HK-2 (cell line): ENCODE results near the gene SERTAD3.
A peak's percentile ranks its signal among the peaks of the same experiment; 100 is the strongest.
"Not testable (repeated sequence)": the region's sequence is repeated elsewhere in the genome, so short reads cannot be mapped to it uniquely, and the experiment has no call there.

Experiments used
- DNase-seq: peaks from one replicate; pipeline ENCODE4 v3.0.0-alpha.2; 2018; ENCODE audit not compliant: unreplicated experiment

The SERTAD3 gene

DNA sequence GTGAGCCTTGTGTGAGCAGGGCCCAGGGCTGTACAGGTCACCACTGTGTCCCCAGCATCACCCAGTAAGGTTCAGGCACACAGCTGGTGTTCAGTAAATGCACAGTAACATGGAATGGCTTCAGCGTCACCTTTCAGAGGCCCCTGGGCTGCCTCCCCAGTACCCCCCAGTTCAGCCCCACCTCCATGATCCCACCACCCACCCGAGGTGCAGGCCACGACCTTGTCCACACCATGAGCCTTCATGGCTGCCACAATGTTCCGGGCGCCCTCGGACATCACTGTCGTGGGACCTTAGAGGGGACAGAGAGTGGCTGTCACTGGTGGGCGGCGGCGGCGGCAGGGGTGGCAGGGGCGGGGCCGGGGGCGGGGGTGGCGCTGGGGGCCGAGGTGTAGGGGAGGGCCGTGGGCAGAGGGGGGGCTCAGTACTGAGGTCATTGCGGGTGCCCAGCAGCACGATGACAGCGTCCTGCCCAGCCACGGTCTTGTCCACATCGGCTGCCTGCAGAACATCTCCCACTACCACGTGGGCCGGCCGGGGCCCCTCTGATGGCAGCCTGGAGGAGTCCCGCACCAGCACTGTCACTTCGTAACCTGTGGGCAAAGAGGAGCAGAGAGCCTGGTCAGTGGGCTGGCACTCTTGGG lies 13.9 kb upstream of the SERTAD3 start:
- DNase-seq: no peak

DNA sequence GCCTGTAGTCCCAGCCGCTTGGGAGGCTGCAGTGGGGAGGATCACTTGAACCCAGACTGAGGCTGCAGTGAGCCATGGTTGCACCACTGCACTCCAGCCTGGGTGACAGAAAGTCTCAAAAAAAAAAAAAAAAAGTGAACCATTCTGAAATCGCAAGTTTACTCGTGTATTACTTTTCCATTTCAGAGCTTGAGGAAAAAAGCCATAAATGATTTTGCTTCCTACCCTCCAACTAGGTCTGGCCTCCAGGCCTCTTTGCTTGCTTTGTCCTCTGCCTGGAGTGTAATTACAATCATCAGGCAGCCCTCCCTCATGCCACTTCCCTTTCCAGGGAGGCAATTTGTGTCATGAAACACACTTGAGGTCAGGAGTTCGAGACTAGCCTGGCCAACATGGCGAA lies 12.9 kb upstream of the SERTAD3 start:
- DNase-seq: no peak

DNA sequence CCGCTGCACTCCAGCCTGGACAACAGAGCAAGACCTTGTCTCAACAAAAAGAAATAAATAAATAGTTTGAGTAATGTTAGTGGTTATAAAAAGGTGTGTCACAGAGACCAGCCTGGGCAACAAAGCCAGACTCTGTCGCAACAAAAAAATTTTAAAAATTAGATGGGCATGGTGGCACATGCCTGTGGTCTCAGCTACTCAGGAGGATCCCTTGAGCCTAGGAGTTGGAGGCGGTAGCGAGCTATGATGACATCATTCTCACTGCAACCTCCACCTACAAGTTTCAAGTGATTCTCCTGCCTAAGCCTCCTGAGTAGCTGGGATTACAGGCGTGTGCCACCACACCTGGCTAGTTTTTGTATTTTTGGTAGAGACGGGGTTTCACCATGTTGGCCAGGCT lies 9.8 kb upstream of the SERTAD3 start:
- DNase-seq: not testable (repeated sequence)

DNA sequence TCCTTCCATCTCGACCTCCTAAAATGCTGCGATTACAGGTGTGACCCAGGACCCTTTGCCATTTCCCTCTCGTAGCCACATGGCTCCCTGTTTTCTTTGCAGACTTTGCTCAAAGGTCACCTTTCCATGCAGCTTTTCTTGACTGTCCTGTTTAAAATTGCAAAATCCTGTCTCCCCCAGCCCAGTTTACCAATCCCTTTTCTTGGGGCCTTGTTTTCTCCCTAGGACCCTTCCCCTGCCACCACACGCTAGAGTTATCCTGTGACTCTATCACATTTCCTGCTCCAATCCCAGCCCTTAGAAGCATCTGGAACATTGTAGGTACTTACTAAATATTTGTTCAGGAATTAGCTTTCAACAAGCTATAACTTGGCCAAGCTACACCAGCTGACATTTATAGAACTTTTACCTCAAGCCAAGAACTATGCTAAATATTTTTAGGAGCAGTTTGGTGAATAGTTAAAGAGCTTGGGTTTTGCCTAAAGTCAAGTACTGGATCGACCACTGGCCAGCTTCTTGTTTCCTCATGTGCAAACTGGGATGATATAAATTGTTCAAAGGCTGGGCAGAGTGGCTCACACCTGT lies 9.1 kb upstream of the SERTAD3 start:
- DNase-seq: no peak

DNA sequence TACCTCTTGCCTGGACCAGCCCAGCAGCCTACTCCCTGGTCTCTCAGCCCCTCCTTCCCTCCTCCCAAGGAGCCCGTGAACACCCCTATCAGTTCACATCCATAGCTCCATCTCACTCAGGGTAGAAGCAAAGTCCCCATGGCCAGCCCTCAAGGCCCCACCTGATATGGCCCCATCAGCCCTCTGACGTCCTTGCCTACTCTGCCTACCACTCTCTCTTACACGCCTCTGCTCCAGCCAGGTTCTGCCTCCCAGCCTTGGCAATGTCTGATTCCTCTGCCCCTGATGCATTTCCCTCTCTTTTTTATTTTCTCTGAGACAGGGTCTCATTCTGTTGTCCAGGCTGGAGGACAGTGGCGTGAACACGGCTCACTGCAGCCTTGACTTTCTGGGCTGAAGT lies 7.9 kb upstream of the SERTAD3 start:
- DNase-seq: no peak

DNA sequence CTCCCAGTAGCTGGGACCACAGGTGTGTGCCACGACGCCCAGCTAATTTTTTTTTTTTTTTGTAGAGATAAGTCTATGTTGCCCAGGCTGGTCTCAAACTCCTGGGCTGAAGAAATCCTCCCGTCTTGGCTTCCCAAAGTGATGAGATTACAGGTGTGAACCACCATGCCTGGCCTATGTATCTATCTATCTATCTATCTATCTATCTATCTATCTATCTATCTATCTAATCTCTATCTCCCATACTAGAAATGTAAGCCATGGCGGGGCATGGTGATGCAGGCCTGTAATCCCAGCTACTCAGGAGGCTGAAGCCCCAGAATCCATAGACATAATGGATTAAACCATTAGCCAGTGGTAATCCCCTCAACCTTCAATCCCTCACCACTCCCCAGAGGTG lies 6.5 kb upstream of the SERTAD3 start:
- DNase-seq: no peak

DNA sequence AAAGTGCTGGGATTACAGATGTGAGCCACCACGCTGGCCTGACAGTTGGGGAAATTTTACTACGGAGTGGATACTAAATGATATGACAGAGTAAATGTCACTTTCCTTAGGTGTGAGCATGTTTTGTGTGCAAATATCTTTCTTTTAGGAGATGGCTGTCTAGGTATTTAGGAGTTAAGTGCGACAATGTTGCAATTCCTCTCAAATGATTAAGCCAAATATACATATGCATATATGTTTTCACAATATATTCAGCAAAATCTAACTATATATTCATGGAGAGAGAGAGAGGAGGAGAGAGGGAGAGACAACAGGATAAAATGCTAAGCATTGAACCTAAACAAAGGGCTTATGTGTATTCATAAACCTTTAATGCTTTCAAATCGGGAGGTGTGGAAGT lies 5.4 kb upstream of the SERTAD3 start:
- DNase-seq: no peak

DNA sequence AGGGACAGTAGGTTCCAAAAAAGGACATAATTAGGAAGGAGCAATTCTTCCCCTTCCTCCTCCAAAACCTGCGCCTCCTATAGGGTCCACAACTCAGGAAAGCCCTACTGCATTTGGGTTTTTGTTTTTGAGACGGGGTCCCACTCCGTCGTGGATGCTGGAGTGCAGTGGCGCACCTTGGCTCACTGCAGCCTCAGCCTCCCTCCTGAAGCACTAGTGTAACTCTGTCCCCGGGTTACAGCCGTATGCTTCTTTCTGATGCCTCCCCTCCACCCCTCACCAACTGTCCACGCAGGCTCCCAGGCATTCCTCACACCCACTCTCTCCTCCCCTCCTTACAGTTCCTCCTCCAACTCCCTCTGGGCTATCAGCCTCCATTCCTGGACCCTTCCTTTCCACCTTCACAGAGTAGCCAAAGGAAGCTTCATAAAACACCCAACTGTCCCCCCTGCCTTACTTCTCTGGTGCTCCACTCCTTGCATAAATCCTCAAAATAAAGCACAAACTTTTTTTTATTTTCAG lies 2.2 kb upstream of the SERTAD3 start:
- no peak for DNase-seq

DNA sequence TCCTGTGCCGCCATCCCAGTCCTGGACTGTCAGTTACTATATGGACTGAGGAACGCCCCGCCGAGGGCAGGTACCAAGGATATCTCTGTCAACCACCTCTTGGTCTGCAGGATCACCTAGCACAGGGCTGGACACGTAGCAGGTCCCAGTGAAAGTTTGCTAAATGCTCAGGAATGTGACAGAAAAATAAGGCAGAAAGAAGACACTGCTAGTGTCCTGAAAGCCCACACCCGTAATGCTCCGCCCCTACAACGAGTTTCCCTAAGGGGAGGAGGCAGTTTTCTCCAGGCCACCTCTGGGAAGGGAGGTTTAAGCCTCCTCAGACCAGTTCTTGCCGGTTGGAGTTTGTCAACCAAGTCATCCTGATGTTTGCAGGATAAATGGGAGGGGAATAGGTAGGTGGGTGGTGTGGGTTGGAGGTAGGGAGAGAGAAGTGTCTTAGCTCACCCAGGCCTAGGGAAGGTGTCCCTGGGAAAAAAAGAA lies 1.7 kb upstream of the SERTAD3 start:
- no peak for DNase-seq

DNA sequence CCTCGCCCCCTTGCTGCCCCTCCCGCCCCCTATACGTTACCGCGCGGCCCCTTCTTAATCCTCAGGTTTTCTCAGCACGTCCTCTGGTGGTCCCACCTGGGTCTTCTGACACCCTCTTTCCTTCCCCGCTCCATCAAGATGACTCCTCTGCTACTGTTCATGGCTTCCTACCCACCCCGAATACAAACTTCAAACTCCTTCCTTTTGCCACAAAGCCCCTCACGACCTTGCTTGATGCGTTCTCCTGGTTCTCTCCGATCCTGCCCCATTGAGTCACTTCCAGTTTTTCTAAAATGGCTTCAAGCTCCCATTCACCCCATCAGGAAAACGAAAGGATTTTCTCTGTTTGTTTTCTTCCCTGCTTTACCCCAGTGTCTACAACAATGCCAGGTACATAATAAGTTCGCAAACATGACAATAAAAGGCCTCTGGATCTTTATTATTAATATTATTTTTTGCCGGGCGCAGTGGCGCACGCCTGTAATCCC lies 734 bp upstream of the SERTAD3 start:
- DNase-seq: no peak

DNA sequence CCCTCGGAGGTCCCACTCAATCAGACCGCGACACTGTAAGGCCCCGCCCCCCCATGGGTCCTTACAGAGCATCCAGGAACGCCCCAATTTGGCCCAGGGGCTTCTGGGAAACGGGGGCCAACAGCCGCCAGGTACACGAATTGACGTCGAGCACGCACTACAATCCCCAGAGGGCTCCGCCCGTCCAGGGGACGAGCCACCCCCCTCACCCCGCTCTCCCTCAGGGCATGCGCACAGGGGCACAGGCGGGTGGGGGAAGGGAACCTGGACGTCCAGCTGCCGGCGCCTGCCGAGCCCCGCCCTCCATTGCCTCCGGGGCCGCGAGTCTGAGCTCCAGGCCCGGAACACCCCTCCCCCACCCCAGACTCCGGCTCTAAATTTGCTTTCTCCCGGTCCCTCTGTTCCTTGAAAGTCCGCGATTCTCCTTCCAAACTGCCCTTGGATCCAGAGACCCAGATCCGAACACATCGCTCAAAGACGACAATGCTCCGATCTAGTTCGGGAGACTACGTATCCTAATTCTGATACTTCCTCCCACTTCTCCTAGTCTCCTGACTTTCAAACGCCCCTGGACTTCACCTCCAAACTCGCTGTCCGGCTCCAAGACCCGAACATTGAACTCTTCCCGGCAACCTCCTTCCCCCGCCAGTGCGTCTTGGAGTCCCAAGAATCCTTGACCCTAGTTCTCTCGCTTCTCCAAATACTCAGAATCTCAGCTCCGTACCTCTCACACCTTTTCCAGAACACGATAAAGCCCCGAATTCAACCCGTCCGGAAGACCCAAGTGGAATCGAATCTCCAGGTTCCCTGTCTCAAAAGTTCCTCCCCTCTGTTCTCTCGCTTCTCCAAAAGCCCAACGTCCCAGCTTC lies 770 bp downstream of the SERTAD3 start:
- peak; percentile 99 for DNase-seq

DNA sequence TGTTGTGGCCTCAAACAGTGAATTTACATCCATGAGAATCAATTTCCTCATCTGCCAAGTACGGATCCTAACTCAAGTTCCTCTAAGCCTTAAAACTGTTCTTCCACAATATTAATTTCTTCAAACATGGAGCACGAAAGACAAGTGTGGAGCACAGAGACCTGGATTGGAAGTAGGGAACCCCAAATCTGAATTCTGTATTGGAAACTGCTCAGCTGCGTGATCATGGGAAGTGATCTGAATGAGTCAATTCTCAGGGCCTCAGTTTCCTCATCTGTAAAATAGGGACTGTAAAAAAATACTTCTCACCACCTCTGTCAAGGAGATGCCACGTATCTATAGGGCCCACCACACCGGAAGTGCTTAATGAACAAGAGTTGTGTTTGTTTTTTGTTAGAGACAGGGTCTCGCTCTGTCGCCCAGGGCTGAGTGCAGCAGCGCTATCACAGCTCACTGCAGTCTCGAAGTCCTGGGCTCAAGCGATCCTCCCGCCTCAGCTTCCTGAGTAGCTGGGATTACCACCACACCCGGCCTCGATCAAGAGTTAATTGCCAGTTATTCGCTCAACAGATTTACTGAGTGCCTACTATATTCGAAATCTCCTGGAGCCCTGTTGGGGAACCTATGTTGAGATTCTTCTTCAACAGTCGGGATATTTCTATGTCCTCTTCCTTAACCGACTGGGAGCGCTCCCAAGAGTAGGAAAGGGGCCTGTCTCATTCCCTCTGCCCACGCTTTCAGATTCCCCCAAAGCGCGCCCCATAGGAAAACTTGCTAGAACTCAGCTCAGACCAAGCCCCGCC lies 1.6 kb downstream of the SERTAD3 start:
- DNase-seq: no peak

DNA sequence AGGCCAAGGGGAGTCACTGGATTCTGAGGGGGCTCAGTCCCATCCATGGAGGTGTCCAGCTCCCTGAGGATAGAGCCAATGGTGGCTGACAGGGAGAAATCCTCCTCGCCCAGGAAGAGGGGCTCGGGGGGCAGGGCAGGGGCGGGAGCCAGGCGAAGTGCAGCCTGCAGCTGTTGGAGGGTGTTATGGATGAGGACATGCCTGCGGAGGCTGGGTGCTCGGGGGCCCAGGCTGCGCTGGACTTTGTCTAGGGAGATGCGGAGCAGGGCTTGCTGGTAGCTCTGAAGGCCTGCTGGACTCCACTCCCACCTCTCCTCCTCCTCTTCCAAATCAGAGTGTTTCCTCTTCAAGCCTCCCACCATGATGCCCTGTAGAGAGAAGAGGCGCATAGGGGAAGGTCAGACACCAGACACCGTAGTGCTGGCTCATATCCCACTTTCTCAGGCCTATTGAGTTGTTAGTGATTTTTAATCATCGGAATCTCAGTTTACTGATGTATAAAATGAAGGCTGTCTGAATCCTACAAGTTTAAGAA lies 2.3 kb downstream of the SERTAD3 start:
- no peak for DNase-seq

DNA sequence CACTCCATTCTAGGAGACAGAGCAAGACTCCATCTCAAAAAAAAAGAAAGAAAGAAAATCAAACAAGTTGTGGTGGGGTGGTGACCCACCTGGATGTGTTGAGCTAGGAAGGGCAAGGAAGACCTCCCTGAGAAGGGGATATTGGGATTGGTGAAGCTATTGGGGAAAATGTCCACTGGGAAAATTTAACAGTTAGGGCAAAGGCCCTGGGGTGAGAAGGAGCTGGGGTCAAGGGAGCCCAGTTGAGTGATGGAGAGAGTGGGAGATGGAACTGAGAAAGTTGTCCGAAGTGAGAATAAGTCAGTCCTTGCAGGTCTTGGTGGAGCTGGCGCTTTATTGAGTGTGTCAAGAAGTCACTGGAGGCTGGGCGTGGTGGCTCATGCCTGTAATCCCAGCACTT lies 5.9 kb downstream of the SERTAD3 start:
- no peak for DNase-seq

DNA sequence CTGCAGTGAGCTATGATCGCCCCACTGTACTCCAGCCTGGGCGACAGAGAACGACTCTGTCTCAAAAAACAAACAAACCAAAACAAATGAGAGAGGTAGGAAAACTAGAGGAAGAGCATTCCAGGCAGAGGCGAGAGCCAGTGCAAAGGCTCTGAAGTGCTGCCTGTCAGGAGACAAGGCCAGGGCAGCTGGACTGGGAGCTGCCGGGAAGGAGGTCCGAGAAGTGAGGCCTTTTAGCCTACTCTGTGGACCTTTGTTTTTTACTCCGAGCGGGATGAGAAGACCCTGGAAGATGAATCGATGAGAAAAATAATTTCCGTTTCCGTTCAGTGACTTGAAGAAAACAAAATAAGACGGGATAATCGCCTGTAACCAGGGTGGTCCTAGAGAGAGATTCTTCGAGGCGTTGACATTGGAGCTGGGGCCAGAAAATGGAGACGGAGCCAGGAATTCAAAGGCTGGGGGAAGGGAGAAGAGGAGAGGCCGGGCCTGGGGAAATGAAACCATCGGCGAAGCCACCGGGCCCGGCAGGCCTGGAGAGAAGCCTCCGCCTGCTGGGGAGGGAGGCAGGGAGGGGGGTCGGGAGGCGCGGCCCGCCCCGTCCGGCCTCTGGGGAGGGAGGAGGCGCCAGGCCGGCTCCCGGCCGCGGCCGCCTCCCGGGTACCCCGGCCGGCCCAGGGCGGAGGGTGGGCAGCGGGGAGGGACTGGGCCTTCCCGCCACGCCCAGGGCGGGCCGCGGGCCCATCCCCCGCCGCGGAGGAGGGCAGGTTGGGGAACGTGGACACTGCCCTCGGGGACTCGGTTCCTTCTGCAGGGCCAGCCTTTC lies 10.5 kb downstream of the SERTAD3 start:
- peak; percentile 83 for DNase-seq

DNA sequence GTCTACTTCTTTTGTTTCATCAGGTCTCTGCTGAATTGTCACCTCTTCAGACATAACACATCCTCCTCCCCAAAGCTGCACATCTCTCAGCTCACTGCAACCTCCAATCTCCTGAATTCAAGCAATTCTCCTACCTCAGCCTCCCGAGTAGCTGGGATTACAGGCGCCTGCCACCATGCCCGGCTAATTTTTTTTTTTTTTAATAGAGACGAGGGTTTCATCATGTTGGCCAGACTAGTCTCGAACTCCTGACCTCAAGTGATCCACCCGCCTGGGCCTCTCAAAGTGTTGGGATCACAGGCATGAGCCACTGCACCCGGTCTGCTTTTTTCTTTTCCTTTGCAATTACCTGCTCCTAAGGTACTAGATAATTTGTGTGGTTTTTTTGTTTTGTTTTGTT lies 11.4 kb downstream of the SERTAD3 start:
- DNase-seq: not testable (repeated sequence)

DNA sequence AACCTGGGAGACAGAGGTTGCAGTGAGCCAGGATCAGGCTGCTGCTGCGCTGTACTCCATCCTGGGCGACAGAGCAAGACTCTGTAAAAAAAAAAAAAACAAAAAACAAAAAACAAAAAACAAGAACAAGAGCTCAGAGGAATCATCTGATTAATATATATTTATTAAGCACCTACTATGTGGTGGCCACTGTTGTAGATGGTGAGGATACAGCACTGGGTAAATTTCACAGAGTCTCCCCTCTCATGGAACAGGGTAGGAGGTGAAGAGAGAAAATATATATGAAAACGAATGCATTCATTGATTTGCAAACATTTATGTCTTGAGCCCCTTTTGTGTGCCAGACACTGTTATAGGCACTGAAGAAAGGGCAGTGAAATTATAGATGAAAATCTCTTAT lies 12.4 kb downstream of the SERTAD3 start:
- DNase-seq: no peak

DNA sequence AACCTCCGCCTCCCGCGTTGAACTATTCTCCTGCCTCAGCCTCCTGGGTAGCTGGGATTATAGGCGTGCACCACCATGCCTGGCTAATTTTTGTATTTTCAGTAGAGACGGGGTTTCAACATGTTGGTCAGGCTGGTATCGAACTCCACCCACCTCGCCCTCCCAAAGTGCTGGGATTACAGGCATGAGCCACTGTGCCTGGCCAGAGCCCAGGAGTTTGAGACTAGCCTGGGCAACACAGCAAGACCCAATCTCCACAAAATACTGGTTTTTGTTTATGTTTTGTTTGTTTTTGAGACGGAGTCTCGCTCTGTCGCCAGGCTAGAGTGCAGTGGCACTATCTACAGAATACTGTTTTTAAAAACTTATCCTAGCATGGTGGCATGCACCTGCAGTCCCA lies 13.9 kb downstream of the SERTAD3 start:
- not testable (repeated sequence) for DNase-seq

DNA sequence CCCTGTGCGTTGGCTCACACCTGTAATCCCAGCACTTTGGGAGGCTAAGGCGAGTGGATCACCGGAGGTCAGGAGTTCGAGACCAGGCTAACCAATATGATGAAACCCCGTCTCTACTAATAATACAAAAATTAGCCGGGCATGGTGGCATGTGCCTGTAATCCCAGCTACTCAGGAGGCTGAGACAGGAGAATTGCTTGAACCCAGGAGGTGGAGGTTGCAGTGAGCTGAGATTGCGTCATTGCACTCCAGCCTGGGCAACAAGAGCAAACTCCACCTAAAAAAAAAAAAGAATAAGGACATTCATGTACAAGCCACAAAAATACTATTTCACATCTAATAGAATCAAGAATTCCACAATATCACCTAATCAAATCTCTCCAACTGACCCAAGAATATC lies 15.9 kb downstream of the SERTAD3 start:
- DNase-seq: not testable (repeated sequence)
